ENCODE data around the gene NAGS.

Gene NAGS

GRCh38 chr17:43983515-43984411 lies 20.7 kb upstream of the NAGS start (continued):
- no peak for TF ChIP-seq EGR2 (tag by site-specific recombination; IDR thresholded peaks at IDR 0.05; ENCODE audit: low read depth)
- no peak for TF ChIP-seq ZNF560 (tag by site-specific recombination; IDR thresholded peaks at IDR 0.05; ENCODE audit: borderline replicate concordance)
- TF ChIP-seq ZNF335 (tag by site-specific recombination; conservative IDR thresholded peaks at IDR 0.05) = peak; percentile 97
- TF ChIP-seq ZNF16 (tag by site-specific recombination; IDR thresholded peaks at IDR 0.05; ENCODE audit: low read depth) = no peak
- TF ChIP-seq KLF8 (tag by site-specific recombination; IDR thresholded peaks at IDR 0.05) = peak; percentile 34; the same call in 1 of the 2 replicates
- peak; percentile 64; the same call in 1 of the 2 replicates for TF ChIP-seq KLF7 (tag by site-specific recombination; IDR thresholded peaks at IDR 0.05; ENCODE audit: borderline replicate concordance)
- TF ChIP-seq ZNF184 (tag by site-specific recombination; IDR thresholded peaks at IDR 0.05) = no peak
- TF ChIP-seq, protein P1, sequence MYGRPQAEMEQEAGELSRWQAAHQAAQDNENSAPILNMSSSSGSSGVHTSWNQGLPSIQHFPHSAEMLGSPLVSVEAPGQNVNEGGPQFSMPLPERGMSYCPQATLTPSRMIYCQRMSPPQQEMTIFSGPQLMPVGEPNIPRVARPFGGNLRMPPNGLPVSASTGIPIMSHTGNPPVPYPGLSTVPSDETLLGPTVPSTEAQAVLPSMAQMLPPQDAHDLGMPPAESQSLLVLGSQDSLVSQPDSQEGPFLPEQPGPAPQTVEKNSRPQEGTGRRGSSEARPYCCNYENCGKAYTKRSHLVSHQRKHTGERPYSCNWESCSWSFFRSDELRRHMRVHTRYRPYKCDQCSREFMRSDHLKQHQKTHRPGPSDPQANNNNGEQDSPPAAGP (tag by site-specific recombination; IDR thresholded peaks at IDR 0.05) = peak; percentile 39; the same call in 1 of the 2 replicates
- TF ChIP-seq ZNF623 (tag by site-specific recombination; IDR thresholded peaks at IDR 0.05) = no peak
- no peak for TF ChIP-seq ZNF274 (IDR thresholded peaks at IDR 0.05; ENCODE audit: low read length)
- TF ChIP-seq ZNF274 (tag by site-specific recombination; IDR thresholded peaks at IDR 0.05; ENCODE audit: borderline replicate concordance) = no peak
- no peak for TF ChIP-seq ZNF768 (tag by site-specific recombination; IDR thresholded peaks at IDR 0.05)
- no peak for TF ChIP-seq ZNF292 (tag by site-specific recombination; IDR thresholded peaks at IDR 0.05; ENCODE audit: borderline replicate concordance, low read depth)
- no peak for TF ChIP-seq ZNF677 (tag by site-specific recombination; IDR thresholded peaks at IDR 0.05)
- peak; percentile 89 for TF ChIP-seq ZBTB10 (tag by site-specific recombination; IDR thresholded peaks at IDR 0.05)
- TF ChIP-seq ZNF398 (tag by site-specific recombination; IDR thresholded peaks at IDR 0.05) = peak; percentile 44
- TF ChIP-seq, protein P2, sequence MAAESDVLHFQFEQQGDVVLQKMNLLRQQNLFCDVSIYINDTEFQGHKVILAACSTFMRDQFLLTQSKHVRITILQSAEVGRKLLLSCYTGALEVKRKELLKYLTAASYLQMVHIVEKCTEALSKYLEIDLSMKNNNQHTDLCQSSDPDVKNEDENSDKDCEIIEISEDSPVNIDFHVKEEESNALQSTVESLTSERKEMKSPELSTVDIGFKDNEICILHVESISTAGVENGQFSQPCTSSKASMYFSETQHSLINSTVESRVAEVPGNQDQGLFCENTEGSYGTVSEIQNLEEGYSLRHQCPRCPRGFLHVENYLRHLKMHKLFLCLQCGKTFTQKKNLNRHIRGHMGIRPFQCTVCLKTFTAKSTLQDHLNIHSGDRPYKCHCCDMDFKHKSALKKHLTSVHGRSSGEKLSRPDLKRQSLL (tag by site-specific recombination; IDR thresholded peaks at IDR 0.05) = 0 out of 2 replicates have a peak, but pooled peaks have one; percentile 5

DNA sequence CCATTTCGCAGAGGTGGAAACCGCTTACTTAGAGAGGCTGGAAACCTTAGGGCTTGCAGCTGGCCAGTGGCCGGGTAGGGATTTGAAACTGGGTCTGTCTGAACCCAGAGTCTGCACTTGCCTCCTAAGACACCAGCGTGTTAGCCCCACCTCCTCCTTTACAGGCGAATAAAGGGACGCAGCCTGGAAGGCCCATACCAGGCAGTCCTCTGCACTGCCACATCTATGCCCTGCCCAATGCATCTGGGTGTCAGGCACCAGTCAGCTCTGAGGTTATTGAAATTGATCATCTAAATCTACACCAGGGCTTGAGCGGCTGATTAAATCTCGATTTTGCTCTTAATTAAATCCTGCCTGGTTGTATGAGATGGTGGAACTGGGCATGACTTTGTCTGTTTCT lies 19.9 kb upstream of the NAGS start:
- H3K36me3 ChIP-seq (ENCODE audit: control insufficient read depth in 2 of 2, insufficient read depth in 1 of 2, low read length in 2 of 2) = no peaks in the 10 kb centered on the region
- TF ChIP-seq ZNF335 (tag by site-specific recombination; conservative IDR thresholded peaks at IDR 0.05) (peak; percentile 76), ZNF548 (tag by site-specific recombination; IDR thresholded peaks at IDR 0.05) (no peak)
- no peak overlapping the region for H3K27ac ChIP-seq (ENCODE audit: extremely low read depth, low read depth, low read length)
- no peaks in the 10 kb centered on the region for H3K9me3 ChIP-seq (ENCODE audit: control insufficient read depth, insufficient read depth, low read depth, low read length)
- CTCF ChIA-PET = interaction anchor here (0.5 to 4.2 kb wide), 5 partner anchors 9 to 223 kb away, joined by 3 to 27 read pairs (median 4); no protein-coding TSS in a partner anchor
- no peaks in the 10 kb centered on the region; the same call in 1 of the 2 replicates for H3K4me1 ChIP-seq (ENCODE audit: control insufficient read depth, insufficient read depth, low read length)
- POLR2A ChIA-PET = no interaction called here
- H3K4me3 ChIP-seq (ENCODE audit: low read depth, low read length) = no peak overlapping the region

Data from HEK293 (cell line).